ENCODE results near the gene CMTM8.

CMTM8 gene

DNA sequence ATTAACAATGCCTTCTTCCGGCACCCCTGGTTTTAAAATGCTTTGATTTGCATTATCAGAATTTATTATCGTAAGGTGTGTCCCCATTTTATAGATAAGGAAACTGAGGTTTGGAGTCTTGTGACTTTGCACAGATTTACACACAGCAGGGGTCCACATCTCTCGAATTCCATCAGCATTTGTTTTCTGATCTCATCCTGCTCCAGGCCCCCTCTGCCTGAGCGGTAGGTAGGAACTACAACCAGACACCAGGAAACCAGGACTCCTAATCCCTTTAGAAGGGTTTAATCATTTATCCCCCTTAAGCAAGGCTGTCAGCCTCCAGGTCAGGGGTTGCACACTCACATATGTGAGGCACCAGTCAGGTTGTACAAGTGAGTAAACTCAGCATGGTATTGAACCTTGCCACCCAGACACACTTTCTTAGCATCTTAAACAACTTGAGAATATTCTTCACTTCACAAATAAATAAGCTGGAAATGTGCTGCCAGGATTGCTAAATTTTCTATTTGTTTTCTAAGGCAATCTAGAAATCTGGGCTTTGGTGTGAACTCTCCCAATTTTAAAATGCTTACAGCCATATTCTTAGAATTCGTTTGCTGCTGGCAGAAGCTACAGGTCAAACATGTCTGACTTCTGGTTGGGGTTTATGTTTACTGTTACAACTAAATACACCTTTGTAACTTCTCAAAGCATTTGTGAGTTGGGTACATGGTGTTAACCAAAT lies 121.4 kb downstream of the CMTM8 start:
- no peak for TF ChIP-seq NFRKB (IDR thresholded peaks at IDR 0.05)
- no peak for TF ChIP-seq L3MBTL2 (conservative IDR thresholded peaks at IDR 0.05)
- no peak for TF ChIP-seq BHLHE40 (IDR thresholded peaks at IDR 0.05; ENCODE audit: borderline replicate concordance)
- no peak for TF ChIP-seq HDGF (IDR thresholded peaks at IDR 0.05; ENCODE audit: borderline replicate concordance)
- TF ChIP-seq CTBP1 (IDR thresholded peaks at IDR 0.05; ENCODE audit: borderline replicate concordance), result no peak
- TF ChIP-seq ZNF384 (IDR thresholded peaks at IDR 0.05), result no peak
- no peak for TF ChIP-seq SUZ12 (IDR thresholded peaks at IDR 0.05)
- TF ChIP-seq ELF4 (IDR thresholded peaks at IDR 0.05), result no peak
- TF ChIP-seq ARNT (IDR thresholded peaks at IDR 0.05), result no peak
- no peak for TF ChIP-seq LEF1 (IDR thresholded peaks at IDR 0.05; ENCODE audit: borderline replicate concordance)
- no peak for TF ChIP-seq TARDBP (IDR thresholded peaks at IDR 0.05)
- no peak for TF ChIP-seq FOXM1 (IDR thresholded peaks at IDR 0.05; ENCODE audit: borderline replicate concordance)
- no peak for TF ChIP-seq FOXA1 (IDR thresholded peaks at IDR 0.05)
- no peak for TF ChIP-seq SP1 (IDR thresholded peaks at IDR 0.05)
- TF ChIP-seq, protein P1, sequence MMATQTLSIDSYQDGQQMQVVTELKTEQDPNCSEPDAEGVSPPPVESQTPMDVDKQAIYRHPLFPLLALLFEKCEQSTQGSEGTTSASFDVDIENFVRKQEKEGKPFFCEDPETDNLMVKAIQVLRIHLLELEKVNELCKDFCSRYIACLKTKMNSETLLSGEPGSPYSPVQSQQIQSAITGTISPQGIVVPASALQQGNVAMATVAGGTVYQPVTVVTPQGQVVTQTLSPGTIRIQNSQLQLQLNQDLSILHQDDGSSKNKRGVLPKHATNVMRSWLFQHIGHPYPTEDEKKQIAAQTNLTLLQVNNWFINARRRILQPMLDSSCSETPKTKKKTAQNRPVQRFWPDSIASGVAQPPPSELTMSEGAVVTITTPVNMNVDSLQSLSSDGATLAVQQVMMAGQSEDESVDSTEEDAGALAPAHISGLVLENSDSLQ (IDR thresholded peaks at IDR 0.05), result no peak
- ChIA-PET CTCF (no interaction called here), POLR2A (no interaction called here)
- no peak for DNase-seq (ENCODE audit: extremely low spot score)

DNA sequence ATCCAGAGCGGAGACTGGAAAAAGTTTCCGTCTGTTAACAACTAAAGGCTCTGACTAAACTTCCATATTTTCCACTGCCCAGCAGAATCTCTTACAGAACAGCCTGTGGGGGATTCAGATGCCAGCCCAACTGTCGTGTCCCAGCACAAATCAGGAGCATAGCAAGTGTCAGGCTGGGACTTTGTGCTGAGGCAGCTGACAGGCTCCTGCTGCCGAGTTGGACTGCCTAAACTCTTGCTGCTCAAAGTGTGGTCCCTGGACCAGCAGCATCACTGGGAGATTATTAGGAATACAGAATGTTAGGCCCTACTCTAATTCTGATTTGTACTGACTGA lies 122.0 kb downstream of the CMTM8 start:
- DNase-seq (ENCODE audit: extremely low spot score), result no peak
- TF ChIP-seq NFRKB (IDR thresholded peaks at IDR 0.05), result no peak
- ChIA-PET POLR2A (no interaction called here), CTCF (no interaction called here)

DNA sequence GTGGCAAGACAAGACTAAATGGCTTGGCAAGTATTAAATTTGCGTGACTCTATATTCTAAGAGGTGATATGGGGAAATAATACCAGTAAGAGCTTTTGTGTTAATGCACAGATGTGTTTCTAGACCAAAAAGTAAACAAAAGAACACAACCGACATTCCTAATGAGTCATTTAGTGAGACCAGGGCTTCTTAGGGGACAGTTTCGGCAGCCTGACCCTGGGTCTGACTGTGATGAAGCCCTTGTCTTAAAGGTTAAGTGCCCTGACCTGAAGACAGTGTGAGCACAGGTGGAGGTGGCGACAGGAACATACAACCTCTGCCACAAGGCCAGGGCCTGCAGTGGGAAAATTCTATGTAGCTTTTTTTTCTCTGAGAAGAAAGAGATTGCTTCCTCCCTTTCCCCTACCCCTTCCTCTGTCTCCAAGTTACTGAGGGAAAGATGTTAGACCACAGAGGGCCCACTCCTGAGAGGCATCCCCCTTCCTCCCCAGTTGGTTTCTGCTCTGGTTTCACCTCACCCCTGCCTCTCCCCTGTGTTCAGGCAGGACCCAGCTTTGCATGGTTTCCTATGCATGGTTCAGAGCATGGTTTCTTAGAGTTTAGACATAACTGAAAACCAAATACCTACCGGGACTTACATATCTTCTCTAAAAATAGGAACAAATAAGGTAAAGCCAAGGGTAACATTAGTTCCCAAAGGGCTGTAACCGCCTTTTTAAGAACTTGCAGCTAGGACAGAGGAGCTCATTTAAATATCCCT lies 128.3 kb downstream of the CMTM8 start:
- DNase-seq (ENCODE audit: extremely low spot score), result no peak
- ChIA-PET POLR2A (no interaction called here), CTCF (interaction anchor here (0.5 kb wide), 1 partner anchor 57 kb away, joined by 3 read pairs; no protein-coding TSS in a partner anchor)
- TF ChIP-seq CTBP1 (IDR thresholded peaks at IDR 0.05; ENCODE audit: borderline replicate concordance) (no peak), ELF4 (IDR thresholded peaks at IDR 0.05) (no peak)

DNA sequence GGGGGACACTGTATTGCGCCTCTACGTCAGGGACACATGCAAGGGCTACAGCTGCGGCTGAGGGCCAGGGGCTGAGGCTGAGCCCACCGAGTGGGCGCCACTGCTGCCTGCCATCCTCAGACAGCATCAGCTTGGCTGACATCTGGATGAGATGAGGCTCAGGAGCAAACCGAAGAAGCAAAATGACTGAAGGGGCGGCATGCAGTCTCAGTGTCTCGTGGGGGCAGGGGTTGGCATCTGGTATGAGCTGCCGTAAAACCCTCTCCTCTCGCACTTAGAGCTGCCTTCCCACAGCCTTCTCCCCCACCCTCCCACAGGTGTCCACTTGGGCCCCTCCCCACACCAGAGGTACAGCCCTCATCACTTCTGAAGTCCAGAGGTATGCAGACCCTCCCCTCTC lies 129.0 kb downstream of the CMTM8 start:
- CTCF ChIA-PET, result interaction anchor here (0.5 kb wide), 1 partner anchor 58 kb away, joined by 3 read pairs; no protein-coding TSS in a partner anchor
- TF ChIP-seq TARDBP (IDR thresholded peaks at IDR 0.05) (no peak), FOXA1 (IDR thresholded peaks at IDR 0.05) (no peak), L3MBTL2 (conservative IDR thresholded peaks at IDR 0.05) (no peak), BHLHE40 (IDR thresholded peaks at IDR 0.05; ENCODE audit: borderline replicate concordance) (no peak), SP1 (IDR thresholded peaks at IDR 0.05) (no peak), FOXK2 (IDR thresholded peaks at IDR 0.05) (no peak), ELF4 (IDR thresholded peaks at IDR 0.05) (no peak), HDGF (IDR thresholded peaks at IDR 0.05; ENCODE audit: borderline replicate concordance) (no peak), ZNF384 (IDR thresholded peaks at IDR 0.05) (no peak), FOXM1 (IDR thresholded peaks at IDR 0.05; ENCODE audit: borderline replicate concordance) (no peak), ARNT (IDR thresholded peaks at IDR 0.05) (no peak), CTBP1 (IDR thresholded peaks at IDR 0.05; ENCODE audit: borderline replicate concordance) (no peak), LEF1 (IDR thresholded peaks at IDR 0.05; ENCODE audit: borderline replicate concordance) (no peak), SUZ12 (IDR thresholded peaks at IDR 0.05) (no peak), NFRKB (IDR thresholded peaks at IDR 0.05) (no peak)
- TF ChIP-seq, protein P1 (IDR thresholded peaks at IDR 0.05), result no peak
- no peak for DNase-seq (ENCODE audit: extremely low spot score)
- POLR2A ChIA-PET, result no interaction called here

DNA sequence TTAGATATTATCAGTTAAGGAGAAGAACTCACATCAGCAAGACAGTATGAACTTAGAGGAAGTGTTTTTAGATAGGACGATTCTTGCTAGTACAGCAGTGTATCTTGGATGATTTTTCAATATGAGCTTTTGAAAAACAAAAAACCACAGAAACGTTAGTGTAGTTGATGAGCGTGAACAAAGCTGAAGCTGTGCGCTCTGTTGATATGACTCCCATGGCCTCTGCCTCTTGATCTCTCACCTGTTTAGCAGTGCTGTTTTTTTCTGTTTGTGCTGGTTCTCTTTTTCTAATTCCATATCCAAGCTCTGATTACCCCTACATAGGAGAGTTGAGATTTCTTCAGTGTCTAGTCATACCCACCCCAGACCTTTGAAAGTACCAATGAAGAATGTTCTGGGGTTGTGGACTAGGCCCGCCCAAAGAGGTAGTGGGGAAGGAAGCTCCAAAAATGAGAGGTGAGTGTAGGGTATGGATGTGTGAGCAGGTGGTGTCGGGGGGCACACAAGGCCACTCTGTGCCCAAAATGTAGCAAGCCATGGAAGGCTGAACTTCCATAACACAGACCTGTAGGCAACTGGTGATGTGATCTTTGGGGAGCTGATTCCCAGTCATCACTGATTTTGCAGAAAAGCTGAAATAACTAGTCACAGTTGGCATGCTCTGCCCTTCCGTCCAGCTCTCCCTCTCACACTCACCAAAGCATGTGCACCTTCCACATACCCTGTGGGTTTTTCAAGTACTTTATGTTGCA lies 133.2 kb downstream of the CMTM8 start:
- DNase-seq (ENCODE audit: extremely low spot score), result no peak
- ChIA-PET CTCF (interaction anchor here (0.6 to 1.4 kb wide), 3 partner anchors 90 to 219 kb away, joined by 3 to 4 read pairs (median 3); no protein-coding TSS in a partner anchor), POLR2A (no interaction called here)
- TF ChIP-seq FOXK2 (IDR thresholded peaks at IDR 0.05) (no peak), SP1 (IDR thresholded peaks at IDR 0.05) (no peak), ARNT (IDR thresholded peaks at IDR 0.05) (no peak), FOXM1 (IDR thresholded peaks at IDR 0.05; ENCODE audit: borderline replicate concordance) (no peak), TARDBP (IDR thresholded peaks at IDR 0.05) (no peak), FOXA1 (IDR thresholded peaks at IDR 0.05) (no peak), LEF1 (IDR thresholded peaks at IDR 0.05; ENCODE audit: borderline replicate concordance) (no peak), BHLHE40 (IDR thresholded peaks at IDR 0.05; ENCODE audit: borderline replicate concordance) (no peak), ZNF384 (IDR thresholded peaks at IDR 0.05) (no peak), SUZ12 (IDR thresholded peaks at IDR 0.05) (no peak), HDGF (IDR thresholded peaks at IDR 0.05; ENCODE audit: borderline replicate concordance) (no peak), ELF4 (IDR thresholded peaks at IDR 0.05) (no peak), L3MBTL2 (conservative IDR thresholded peaks at IDR 0.05) (no peak), CTBP1 (IDR thresholded peaks at IDR 0.05; ENCODE audit: borderline replicate concordance) (no peak), NFRKB (IDR thresholded peaks at IDR 0.05) (no peak)
- TF ChIP-seq, protein P1 (IDR thresholded peaks at IDR 0.05), result no peak
